Measurements from ENCODE around the gene ADAMTS15. TPM values are rescaled to one million over a fixed set of nuclear protein-coding genes. Genes with fewer than 3 reads are reported as not detected.

The ADAMTS15 gene
- total RNA-seq, 1 donor from 2014 or later: not detected

- no peaks in the 10 kb centered on the region for H3K4me1 Mint-ChIP-seq (ENCODE audit: low read depth)
- intact Hi-C loops (cut with micrococcal nuclease): no loop called here
- no peaks in the 10 kb centered on the region for H3K9me3 Mint-ChIP-seq
- H3K36me3 Mint-ChIP-seq (ENCODE audit: low read depth): no peaks in the 10 kb centered on the region
- H3K27me3 Mint-ChIP-seq (ENCODE audit: low read depth): peaks cover 2% of the 10 kb centered on the region
- no peak overlapping the region for H3K4me3 Mint-ChIP-seq (ENCODE audit: low read depth)
- no peak for DNase-seq (ENCODE audit: low spot score)
- H3K27ac Mint-ChIP-seq: no peak overlapping the region
Observed at GRCh38 chr11:130462101-130462885, 13.8 kb downstream of the ADAMTS15 start.

GRCh38 chr11:130462931-130463330 is 14.5 kb downstream of the ADAMTS15 start:
- Mint-ChIP-seq H3K9me3 (no peaks in the 10 kb centered on the region), H3K27ac (no peak overlapping the region), H3K4me1 (ENCODE audit: low read depth) (no peaks in the 10 kb centered on the region), H3K27me3 (ENCODE audit: low read depth) (peaks cover 2% of the 10 kb centered on the region), H3K36me3 (ENCODE audit: low read depth) (no peaks in the 10 kb centered on the region), H3K4me3 (ENCODE audit: low read depth) (no peak overlapping the region)
- intact Hi-C loops (cut with micrococcal nuclease): no loop called here
- DNase-seq (ENCODE audit: low spot score): no peak

- no peak overlapping the region for H3K4me3 Mint-ChIP-seq (ENCODE audit: low read depth)
- DNase-seq (ENCODE audit: low spot score): no peak
- H3K27ac Mint-ChIP-seq: no peak overlapping the region
- H3K36me3 Mint-ChIP-seq (ENCODE audit: low read depth): no peaks in the 10 kb centered on the region
- H3K27me3 Mint-ChIP-seq (ENCODE audit: low read depth): peaks cover 2% of the 10 kb centered on the region
- no peaks in the 10 kb centered on the region for H3K9me3 Mint-ChIP-seq
- no peaks in the 10 kb centered on the region for H3K4me1 Mint-ChIP-seq (ENCODE audit: low read depth)
- intact Hi-C loops (cut with micrococcal nuclease): no loop called here
Observed at GRCh38 chr11:130464291-130464812, 15.9 kb downstream of the ADAMTS15 start.

- no peak for DNase-seq (ENCODE audit: low spot score)
Observed at GRCh38 chr11:130465263-130465662, 16.8 kb downstream of the ADAMTS15 start.

GRCh38 chr11:130467116-130467900 is 18.9 kb downstream of the ADAMTS15 start:
- H3K9me3 Mint-ChIP-seq: no peaks in the 10 kb centered on the region
- H3K4me1 Mint-ChIP-seq (ENCODE audit: low read depth): no peaks in the 10 kb centered on the region

More at GRCh38 chr11:130465263-130465662, 16.8 kb downstream of the ADAMTS15 start:
- no peaks in the 10 kb centered on the region for H3K27me3 Mint-ChIP-seq (ENCODE audit: low read depth)
- no peaks in the 10 kb centered on the region for H3K9me3 Mint-ChIP-seq
- no peak overlapping the region for H3K27ac Mint-ChIP-seq
- H3K4me3 Mint-ChIP-seq (ENCODE audit: low read depth): no peak overlapping the region
- H3K4me1 Mint-ChIP-seq (ENCODE audit: low read depth): no peaks in the 10 kb centered on the region
- no peaks in the 10 kb centered on the region for H3K36me3 Mint-ChIP-seq (ENCODE audit: low read depth)
- intact Hi-C loops (cut with micrococcal nuclease): no loop called here

GRCh38 chr11:130469181-130469580 is 20.7 kb downstream of the ADAMTS15 start:
- intact Hi-C loops (cut with micrococcal nuclease): no loop called here
- Mint-ChIP-seq H3K27me3 (ENCODE audit: low read depth) (no peaks in the 10 kb centered on the region), H3K27ac (no peak overlapping the region), H3K4me1 (ENCODE audit: low read depth) (no peaks in the 10 kb centered on the region), H3K9me3 (no peaks in the 10 kb centered on the region), H3K36me3 (ENCODE audit: low read depth) (no peaks in the 10 kb centered on the region), H3K4me3 (ENCODE audit: low read depth) (no peak overlapping the region)
- no peak for DNase-seq (ENCODE audit: low spot score)

More at GRCh38 chr11:130467116-130467900, 18.9 kb downstream of the ADAMTS15 start:
- DNase-seq (ENCODE audit: low spot score): no peak
- intact Hi-C loops (cut with micrococcal nuclease): no loop called here
- Mint-ChIP-seq H3K4me3 (ENCODE audit: low read depth) (no peak overlapping the region), H3K27me3 (ENCODE audit: low read depth) (no peaks in the 10 kb centered on the region), H3K36me3 (ENCODE audit: low read depth) (no peaks in the 10 kb centered on the region), H3K27ac (no peak overlapping the region)

GRCh38 chr11:130470832-130471706 is 22.6 kb downstream of the ADAMTS15 start:
- H3K9me3 Mint-ChIP-seq: no peaks in the 10 kb centered on the region
- H3K27me3 Mint-ChIP-seq (ENCODE audit: low read depth): no peaks in the 10 kb centered on the region
- no peak overlapping the region for H3K4me3 Mint-ChIP-seq (ENCODE audit: low read depth)
- no peak for DNase-seq (ENCODE audit: low spot score)
- intact Hi-C loops (cut with micrococcal nuclease): no loop called here
- H3K36me3 Mint-ChIP-seq (ENCODE audit: low read depth): no peaks in the 10 kb centered on the region
- H3K27ac Mint-ChIP-seq: no peak overlapping the region
- no peaks in the 10 kb centered on the region for H3K4me1 Mint-ChIP-seq (ENCODE audit: low read depth)

GRCh38 chr11:130471731-130472433 is 23.4 kb downstream of the ADAMTS15 start:
- Mint-ChIP-seq H3K9me3 (no peaks in the 10 kb centered on the region), H3K27ac (no peak overlapping the region), H3K27me3 (ENCODE audit: low read depth) (no peaks in the 10 kb centered on the region), H3K36me3 (ENCODE audit: low read depth) (no peaks in the 10 kb centered on the region), H3K4me1 (ENCODE audit: low read depth) (no peaks in the 10 kb centered on the region), H3K4me3 (ENCODE audit: low read depth) (no peak overlapping the region)
- intact Hi-C loops (cut with micrococcal nuclease): no loop called here
- DNase-seq (ENCODE audit: low spot score): no peak

GRCh38 chr11:130472434-130472961 is 24.1 kb downstream of the ADAMTS15 start:
- Mint-ChIP-seq H3K9me3 (no peaks in the 10 kb centered on the region), H3K4me1 (ENCODE audit: low read depth) (no peaks in the 10 kb centered on the region), H3K36me3 (ENCODE audit: low read depth) (no peaks in the 10 kb centered on the region), H3K27me3 (ENCODE audit: low read depth) (no peaks in the 10 kb centered on the region), H3K27ac (no peak overlapping the region), H3K4me3 (ENCODE audit: low read depth) (no peak overlapping the region)
- intact Hi-C loops (cut with micrococcal nuclease): no loop called here
- no peak for DNase-seq (ENCODE audit: low spot score)

- intact Hi-C loops (cut with micrococcal nuclease): no loop called here
- H3K4me1 Mint-ChIP-seq (ENCODE audit: low read depth): no peaks in the 10 kb centered on the region
- no peak for DNase-seq (ENCODE audit: low spot score)
- H3K27ac Mint-ChIP-seq: no peak overlapping the region
- no peaks in the 10 kb centered on the region for H3K9me3 Mint-ChIP-seq
- H3K4me3 Mint-ChIP-seq (ENCODE audit: low read depth): no peak overlapping the region
- no peaks in the 10 kb centered on the region for H3K36me3 Mint-ChIP-seq (ENCODE audit: low read depth)
- H3K27me3 Mint-ChIP-seq (ENCODE audit: low read depth): no peaks in the 10 kb centered on the region
Observed at GRCh38 chr11:130473056-130473794, 24.8 kb downstream of the ADAMTS15 start.

- Mint-ChIP-seq H3K4me1 (ENCODE audit: low read depth) (no peaks in the 10 kb centered on the region), H3K4me3 (ENCODE audit: low read depth) (no peak overlapping the region), H3K9me3 (no peaks in the 10 kb centered on the region), H3K36me3 (ENCODE audit: low read depth) (no peaks in the 10 kb centered on the region), H3K27ac (no peak overlapping the region), H3K27me3 (ENCODE audit: low read depth) (no peaks in the 10 kb centered on the region)
- intact Hi-C loops (cut with micrococcal nuclease): no loop called here
- no peak for DNase-seq (ENCODE audit: low spot score)
Observed at GRCh38 chr11:130473795-130474377, 25.4 kb downstream of the ADAMTS15 start.

All from activated T-helper 2 cell treated with anti-CD3 and anti-CD28 coated beads, Interferon-gamma antibody, Interleukin-2, Interleukin-4, amounts not matched to agents 10 μg/mL and 5 μg/mL and 100 μg/mL, durations not matched to agents 14 hours and 24 hours and 36 hours (primary cell).